HepG2 (cell line): ENCODE measurements around the gene ZNF670. TPM values are rescaled to one million over a fixed set of nuclear protein-coding genes. Genes with fewer than 3 reads are reported as not detected.

Experiments
- ARID3A ChIP-seq: IDR thresholded peaks from 2 replicates; pipeline ENCODE4 v1.6.1; 2012; ENCODE audit warnings: low read depth, low read length, improper control_type of control experiment
- ATF2 ChIP-seq: sonication (generic); formaldehyde crosslinking; IDR thresholded peaks from 2 replicates; pipeline ENCODE4 v1.4.0; 2020; ENCODE audit warnings: missing genetic modification reagents
- ATF3 ChIP-seq: sonication (generic); formaldehyde crosslinking; IDR thresholded peaks from 2 replicates; pipeline ENCODE4 v1.4.0; 2020; ENCODE audit warnings: missing genetic modification reagents
- CEBPB ChIP-seq: IDR thresholded peaks from 2 replicates; pipeline ENCODE4 v1.6.1; 2011; ENCODE audit warnings: low read depth, low read length, improper control_type of control experiment, borderline replicate concordance
- CEBPG ChIP-seq: IDR thresholded peaks from 2 replicates; pipeline ENCODE4 v1.6.1; 2016
- ELF3 ChIP-seq: IDR thresholded peaks from 2 replicates; pipeline ENCODE4 v1.6.1; 2016; ENCODE audit warnings: missing genetic modification reagents, missing compliant biosample characterization
- GLI4 ChIP-seq: sonication (generic); formaldehyde crosslinking; IDR thresholded peaks from 2 replicates; pipeline ENCODE4 v1.5.1; 2020; ENCODE audit warnings: missing genetic modification reagents, mild to moderate bottlenecking, moderate library complexity, borderline replicate concordance
- HNRNPLL ChIP-seq: fragments of 200-400 bp; formaldehyde crosslinking; IDR thresholded peaks from 2 replicates; pipeline ENCODE4 v1.6.1; 2017; ENCODE audit warnings: mild to moderate bottlenecking, low read depth, low read length; ENCODE audit not compliant: poor library complexity, severe bottlenecking
- KLF15 ChIP-seq: sonication (generic); formaldehyde crosslinking; IDR thresholded peaks from 2 replicates; pipeline ENCODE4 v1.8.1; 2023; ENCODE audit warnings: borderline replicate concordance, mild to moderate bottlenecking, inconsistent platforms, missing genetic modification reagents, mixed read lengths
- MXI1 ChIP-seq: IDR thresholded peaks from 3 replicates; pipeline ENCODE4 v1.6.1; 2012; ENCODE audit warnings: low read depth, low read length, inconsistent platforms, borderline replicate concordance
- NAIF1 ChIP-seq: sonication (generic); formaldehyde crosslinking; IDR thresholded peaks from 2 replicates; pipeline ENCODE4 v1.5.0; 2020; ENCODE audit warnings: mild to moderate bottlenecking, missing genetic modification reagents, borderline replicate concordance
- PAXIP1 ChIP-seq: sonication (generic); formaldehyde crosslinking; conservative IDR thresholded peaks from 2 replicates; pipeline ENCODE4 v1.4.0; 2020; ENCODE audit warnings: mild to moderate bottlenecking, missing genetic modification reagents, moderate library complexity
- PCBP2 ChIP-seq: fragments of 200-400 bp; formaldehyde crosslinking; optimal IDR thresholded peaks from 2 replicates; pipeline ENCODE3; 2018; ENCODE audit warnings: low read length, low read depth; ENCODE audit not compliant: poor library complexity, severe bottlenecking
- ZBTB38 ChIP-seq: sonication (generic); formaldehyde crosslinking; IDR thresholded peaks from 2 replicates; pipeline ENCODE4 v1.5.1; 2020; ENCODE audit warnings: mild to moderate bottlenecking, missing genetic modification reagents
- ZNF296 ChIP-seq: sonication (generic); formaldehyde crosslinking; conservative IDR thresholded peaks from 2 replicates; pipeline ENCODE4 v1.5.0; 2020; ENCODE audit warnings: mild to moderate bottlenecking, missing genetic modification reagents
- ZNF687 ChIP-seq: sonication (generic); formaldehyde crosslinking; IDR thresholded peaks from 2 replicates; pipeline ENCODE4 v1.5.1; 2020; ENCODE audit warnings: mild to moderate bottlenecking, missing genetic modification reagents, moderate library complexity
- ZNF746 ChIP-seq: sonication (generic); formaldehyde crosslinking; IDR thresholded peaks from 2 replicates; pipeline ENCODE4 v1.8.0; 2022; ENCODE audit warnings: mild to moderate bottlenecking, missing genetic modification reagents
- polyA plus RNA-seq, 8 experiments: library from polyadenylated mRNA; depleted of rRNA in 3 of 8; stranded (reverse) in 7 of 8; unstranded in 1 of 8; fragments of >200 nt; fragmentation: Illumina TruSeq in 4 of 8; extraction: Trizol in 4 of 8; gene quantifications; 2 replicates each; pipeline versions ENCODE4 v1.2.1 to v1.2.3, GENCODE V29; 2011 to 2016; ENCODE audit warnings: low read depth in 4 of 8, missing spikeins in 1 of 8, mixed read lengths in 1 of 8; ENCODE audit not compliant: insufficient read depth in 1 of 8
- total RNA-seq, 5 experiments: library from RNA; depleted of rRNA; stranded (reverse); fragments of >200 nt; fragmentation: Illumina TruSeq; extraction: Trizol; gene quantifications; 2 replicates each; pipeline ENCODE4 v1.2.3, GENCODE V29; 2016; ENCODE audit warnings: low read depth in 1 of 5

Gene ZNF670
- total and polyA plus RNA-seq, 2 of the 13 experiments (the other 11 are each of a cell fraction or from before 2014, with no cell fraction given): 4.2 to 10.9 TPM

- TF ChIP-seq CEBPB (no peak), ZNF296 (CRISPR knock-in tag) (peak; percentile 98), PAXIP1 (CRISPR knock-in tag) (peak; percentile 50), ELF3 (CRISPR knock-in tag) (peak; percentile 9; the same call in 1 of the 2 replicates), CEBPG (CRISPR knock-in tag) (peak; percentile 4; the same call in 1 of the 2 replicates), ZNF746 (CRISPR knock-in tag) (no peak; the same call in 1 of the 2 replicates), KLF15 (0 out of 2 replicates have a peak, but pooled peaks have one; percentile 37), GLI4 (CRISPR knock-in tag) (no peak; the same call in 1 of the 2 replicates), ATF3 (CRISPR knock-in tag) (no peak), ARID3A (no peak), NAIF1 (no peak), ZNF687 (peak; percentile 95), ZBTB38 (CRISPR knock-in tag) (peak; percentile 94; the same call in 1 of the 2 replicates), HNRNPLL (peak; percentile 94), ATF2 (CRISPR knock-in tag) (0 out of 2 replicates have a peak, but pooled peaks have one; percentile 25), PCBP2 (no peak), MXI1 (peak; percentile 28; the same call in 1 of the 3 replicates)
Observed at GRCh38 chr1:247111700-247112478, 33.3 kb upstream of the ZNF670 start (continued).
